A204.1 (cell line): ENCODE results near the gene HOXC5.

ENCODE experiments used
- FAIRE-seq: peaks from 2 replicates; lab custom pipeline; 2012; peaks lifted over from hg19 to GRCh38; lab: Jason Lieb, UNC

HOXC5 gene

DNA sequence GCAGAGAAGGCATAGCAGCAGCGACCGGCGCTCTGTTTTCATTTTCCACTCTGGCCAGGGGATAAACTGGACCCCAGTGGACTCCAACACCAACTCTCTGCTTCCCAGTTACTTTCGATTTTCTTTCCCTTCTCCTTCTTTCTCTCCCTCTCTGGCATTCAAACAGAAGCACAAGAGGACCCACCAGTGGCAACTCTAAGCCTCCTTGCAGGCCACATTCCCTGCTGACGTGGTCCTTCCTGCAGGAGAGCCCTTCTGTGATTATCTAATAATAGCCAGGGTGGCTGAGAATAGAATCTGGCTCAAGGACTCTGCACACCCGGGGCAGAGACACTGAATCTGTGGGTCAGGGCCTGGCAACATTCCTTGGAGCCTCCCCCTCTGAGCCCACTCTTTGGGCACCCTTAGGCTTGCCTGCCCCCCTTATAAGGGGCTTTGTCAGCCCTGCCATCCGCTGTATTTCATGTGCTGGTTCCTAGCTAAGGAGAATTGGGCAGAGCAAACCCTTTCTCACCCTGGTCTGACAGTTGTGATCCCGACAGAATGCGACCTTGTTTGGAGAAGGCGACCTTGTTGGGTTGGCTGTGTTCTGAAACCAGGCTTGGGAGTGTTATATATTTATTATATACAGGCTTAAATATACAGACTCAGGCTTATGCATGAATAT is 12.8 kb upstream of the HOXC5 start:
- no peak for FAIRE-seq

DNA sequence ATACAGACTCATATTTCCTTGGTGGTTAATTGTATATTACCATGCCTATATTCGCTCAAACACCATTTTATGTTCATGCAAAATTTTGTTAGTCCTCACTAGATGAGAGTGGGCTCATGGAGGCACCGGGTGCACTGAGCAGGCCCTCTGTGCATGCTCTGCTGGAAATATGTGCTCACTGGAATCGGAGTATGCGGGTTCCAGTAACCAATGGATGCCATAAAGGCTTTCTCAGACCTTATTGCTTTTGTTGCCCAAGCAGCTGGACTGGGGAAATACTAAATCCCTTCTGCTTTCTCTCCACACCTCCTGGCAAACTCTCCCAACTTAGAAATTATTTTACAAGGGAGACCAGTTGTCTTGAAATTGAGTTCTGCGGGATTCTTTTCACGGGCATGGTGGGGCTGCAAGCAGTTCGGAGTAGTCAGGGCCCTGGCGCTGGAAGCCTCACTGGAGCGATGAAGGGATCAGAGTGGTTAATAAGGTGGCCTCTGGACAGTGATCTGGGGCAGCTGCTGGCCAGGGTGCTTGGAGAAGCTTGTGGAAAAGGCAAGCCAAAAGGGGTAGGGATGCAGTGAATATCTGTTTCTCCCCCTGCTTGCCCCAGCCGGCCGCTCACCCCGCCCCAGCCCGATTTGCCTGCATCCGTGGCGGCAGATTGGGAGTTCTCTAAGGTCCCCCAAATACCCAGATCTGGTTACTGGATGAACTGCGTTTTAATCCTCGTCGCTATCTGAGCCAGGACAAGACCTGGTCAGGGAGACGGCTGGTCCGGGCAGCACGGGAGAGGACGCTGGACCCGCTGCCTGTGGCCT is 12.1 kb upstream of the HOXC5 start:
- no peak for FAIRE-seq

DNA sequence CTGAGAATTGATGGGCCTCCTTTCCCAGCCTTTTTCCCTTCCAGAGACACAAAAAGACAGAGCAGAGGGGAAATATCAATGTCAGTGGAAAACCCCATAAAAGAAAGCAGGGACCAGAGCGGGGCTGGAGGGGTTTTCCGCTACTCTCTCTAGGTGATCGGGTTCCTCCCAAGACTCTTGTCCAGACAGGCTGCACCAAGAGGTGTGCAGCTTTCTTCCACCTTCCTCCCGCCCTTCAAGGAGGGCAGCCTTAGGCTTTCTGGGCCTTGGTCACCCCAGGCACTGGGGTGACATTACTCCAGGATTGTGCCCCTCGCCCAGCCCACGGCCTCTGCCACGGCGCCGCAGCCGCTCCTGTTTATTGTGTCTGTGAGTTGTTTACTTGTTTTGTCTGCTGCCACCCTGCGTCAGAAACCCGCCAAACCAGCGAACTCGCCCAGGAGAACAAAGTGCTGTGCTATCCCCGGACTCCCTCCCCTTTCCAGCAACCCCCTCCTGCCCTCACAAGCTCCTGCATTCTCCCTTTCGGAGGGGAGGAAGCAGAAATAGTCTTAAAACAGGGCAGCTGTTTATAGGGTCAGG is 11.3 kb upstream of the HOXC5 start:
- no peak for FAIRE-seq

DNA sequence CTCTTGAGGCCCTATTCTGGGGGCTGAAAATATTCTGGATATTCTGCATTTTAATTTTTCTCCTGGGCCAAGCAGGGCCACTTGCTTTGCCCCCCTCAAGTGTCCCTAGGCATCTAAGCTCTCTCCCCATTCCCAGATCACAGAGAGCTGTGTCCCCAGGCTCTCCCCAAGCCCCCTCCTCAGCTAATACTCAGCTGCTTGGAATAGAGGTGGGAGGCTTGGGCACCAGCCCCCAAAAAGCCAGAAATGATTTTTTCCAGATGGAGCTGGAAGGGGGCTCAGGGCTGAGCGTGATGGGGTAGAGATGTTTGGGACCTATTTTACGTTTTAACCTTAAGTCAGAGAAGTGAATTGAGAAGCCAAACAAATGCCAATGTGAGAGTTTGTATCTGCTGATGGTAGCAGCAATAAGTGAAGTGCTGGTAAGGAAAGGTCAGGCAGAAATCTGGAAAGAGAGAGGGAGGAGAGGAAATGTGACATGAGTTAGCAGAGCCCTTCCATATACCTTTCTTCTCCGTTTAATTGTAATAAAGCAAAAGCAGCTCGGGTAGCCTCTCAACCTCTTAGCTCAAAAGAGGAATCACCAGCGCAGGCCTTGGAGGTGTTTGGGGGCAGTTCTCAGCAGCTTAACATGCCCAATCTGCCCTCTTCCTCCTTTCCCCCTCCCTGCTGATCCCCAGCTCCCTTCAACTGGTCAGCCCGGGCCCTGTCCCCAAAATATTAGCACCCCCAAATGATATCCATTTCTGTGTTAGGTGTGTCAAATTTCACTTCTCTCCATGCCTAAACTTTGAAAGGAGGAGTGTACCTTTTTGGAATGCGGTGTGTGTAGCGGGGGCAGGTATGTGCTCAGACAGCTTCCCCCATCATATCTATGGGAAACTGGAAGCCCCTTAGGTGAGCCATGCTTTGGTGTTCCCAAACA is 9.6 kb upstream of the HOXC5 start:
- no peak for FAIRE-seq

DNA sequence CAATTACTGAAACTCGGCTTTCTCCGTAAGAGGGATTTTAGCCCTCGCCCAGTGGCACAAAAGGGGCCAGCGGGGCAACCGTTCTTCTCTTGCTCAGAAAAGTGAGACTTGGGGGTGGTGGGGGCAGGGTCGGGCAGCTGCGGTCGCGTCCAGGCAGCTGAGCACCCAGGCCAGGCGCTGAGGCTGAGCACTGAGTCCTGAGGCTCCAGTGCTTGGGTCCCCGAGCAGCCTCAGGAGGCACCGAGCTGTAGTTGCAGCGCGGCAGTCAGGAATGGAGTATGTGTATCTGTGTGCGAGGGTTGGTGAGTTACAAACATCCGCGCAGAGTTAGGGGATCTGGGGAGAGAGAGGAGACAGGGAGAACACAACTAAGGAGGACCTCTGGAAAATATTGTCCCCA is 8.7 kb upstream of the HOXC5 start:
- FAIRE-seq: no peak

DNA sequence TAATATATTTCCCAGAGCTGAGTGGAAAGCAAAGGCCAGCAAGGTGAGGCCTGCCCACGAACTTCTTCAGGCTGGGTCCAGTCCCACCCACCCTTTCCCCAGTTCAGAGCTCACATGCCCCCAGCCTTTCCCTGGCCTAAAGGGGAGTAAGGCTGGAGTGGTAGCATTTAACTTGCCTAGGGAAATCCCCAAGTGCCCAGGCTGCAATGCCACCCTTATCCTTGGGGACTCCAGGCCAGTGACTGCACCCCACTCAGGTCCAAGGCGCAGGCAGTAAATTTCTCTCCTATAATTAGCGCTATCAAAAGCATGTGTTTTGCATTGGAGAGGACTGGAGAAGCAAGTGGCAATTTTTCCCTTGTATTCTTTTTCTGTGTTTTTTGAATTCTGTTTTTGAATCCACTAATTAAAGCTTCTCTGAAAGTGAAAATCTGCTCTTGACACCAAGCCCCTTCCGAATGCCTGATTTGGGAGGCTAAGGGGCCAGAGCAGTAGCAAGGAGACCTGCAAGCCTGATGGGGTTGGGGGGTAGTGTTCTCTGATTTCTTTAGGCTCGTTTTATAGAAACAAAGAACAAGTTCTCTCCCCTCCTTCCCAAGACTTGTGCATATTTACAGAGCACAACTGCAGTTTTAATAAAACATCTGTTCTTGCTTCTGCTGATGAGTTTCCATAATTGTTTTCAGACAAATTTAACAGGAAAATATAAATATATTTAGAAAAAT is 8.1 kb upstream of the HOXC5 start:
- no peak for FAIRE-seq

DNA sequence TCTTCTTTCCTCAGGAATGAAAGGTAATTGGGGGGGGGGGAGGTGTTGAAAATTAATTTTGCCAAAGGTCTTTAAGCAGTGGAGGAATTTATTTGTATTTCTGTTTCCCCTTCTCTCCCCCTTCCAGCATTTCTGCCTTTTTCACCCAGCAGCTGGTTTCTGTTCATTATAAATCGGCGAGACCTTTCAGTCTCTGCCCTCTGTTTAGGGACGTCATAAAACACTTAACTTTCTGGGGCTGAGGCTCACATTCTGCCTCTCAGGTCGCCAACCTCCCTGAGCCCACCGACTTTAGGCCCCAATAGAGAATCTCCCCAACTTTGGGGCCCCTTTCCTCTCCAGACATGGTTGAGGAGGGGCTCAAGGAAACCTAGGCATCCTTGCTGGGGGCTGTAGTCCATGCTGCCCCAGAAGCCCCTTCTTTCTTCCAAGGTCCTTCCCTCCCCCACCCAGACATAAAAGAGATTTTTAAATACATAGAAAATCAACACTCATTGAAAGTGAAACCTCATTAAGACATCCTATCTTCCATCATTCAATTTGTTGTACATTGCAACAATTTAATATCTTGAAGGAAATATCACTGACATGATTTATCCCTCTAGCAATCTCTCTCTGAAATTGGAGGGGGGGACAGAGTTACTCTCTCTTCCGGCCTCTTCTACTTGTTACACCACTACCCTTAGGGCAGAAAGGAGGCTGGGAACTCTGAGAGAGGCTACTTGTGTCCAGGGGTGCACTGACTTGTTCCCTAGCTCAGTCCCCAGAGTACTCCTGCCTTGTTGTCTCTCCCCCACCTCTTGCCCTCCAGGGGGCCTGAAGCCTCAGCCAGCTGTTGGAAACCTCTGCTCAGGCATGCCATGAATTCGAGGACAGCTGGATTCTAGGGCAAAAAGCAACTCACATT is 7.1 kb upstream of the HOXC5 start:
- FAIRE-seq: no peak

DNA sequence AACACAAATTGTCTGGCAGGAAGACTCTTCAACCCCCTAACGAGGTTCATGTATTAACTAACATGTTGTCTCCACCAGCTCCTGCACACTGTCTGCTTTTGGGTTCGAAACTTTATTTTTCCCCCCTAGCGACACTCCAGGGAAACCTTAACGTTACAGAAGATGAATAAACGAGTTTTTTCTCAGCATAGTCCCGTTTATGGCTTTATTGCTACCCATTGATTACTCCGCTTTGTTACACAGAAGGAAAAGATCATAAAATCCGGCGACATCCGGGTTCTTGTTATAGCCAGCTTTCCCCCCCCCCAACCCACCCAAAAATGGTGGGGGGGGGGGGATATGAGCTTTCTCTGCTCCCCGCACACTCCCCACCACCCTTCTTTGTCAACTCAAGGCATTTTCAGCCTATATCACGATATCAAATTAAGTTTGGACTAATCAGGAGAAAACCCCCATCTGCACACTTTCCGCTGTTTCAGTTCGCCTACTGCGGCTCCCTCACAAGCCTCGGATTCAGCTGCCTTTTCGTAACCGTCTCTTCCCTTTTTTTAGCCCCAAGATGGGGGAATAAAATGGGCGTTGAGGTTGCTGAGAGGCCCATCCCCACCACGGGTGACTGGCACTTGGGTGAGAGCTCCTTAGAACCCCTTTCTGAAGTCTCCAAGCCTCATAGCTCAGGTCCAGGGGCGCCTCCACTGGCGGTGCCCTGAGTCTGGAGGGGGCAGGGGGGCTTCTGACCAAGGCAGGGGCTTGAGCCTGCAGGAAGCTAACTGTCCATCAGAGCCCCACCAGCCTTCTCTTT is 6.0 kb upstream of the HOXC5 start:
- no peak for FAIRE-seq

DNA sequence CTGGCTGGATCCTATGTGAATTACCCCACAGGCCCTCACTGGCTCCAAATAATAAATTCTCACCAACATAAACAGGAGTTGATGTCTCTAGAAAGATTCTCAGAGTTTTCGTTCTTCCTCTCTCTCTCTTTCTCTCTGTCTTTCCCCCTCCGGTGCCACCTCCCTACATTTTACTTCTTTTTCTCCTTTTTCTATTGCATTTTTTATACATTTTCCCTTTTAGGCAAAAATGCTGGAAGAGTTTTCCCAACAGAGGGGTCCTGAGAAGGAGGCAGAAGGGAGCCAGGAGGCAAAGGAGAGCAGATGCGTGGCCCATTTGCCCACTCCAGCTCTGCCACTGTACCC is 5.4 kb upstream of the HOXC5 start:
- no peak for FAIRE-seq

DNA sequence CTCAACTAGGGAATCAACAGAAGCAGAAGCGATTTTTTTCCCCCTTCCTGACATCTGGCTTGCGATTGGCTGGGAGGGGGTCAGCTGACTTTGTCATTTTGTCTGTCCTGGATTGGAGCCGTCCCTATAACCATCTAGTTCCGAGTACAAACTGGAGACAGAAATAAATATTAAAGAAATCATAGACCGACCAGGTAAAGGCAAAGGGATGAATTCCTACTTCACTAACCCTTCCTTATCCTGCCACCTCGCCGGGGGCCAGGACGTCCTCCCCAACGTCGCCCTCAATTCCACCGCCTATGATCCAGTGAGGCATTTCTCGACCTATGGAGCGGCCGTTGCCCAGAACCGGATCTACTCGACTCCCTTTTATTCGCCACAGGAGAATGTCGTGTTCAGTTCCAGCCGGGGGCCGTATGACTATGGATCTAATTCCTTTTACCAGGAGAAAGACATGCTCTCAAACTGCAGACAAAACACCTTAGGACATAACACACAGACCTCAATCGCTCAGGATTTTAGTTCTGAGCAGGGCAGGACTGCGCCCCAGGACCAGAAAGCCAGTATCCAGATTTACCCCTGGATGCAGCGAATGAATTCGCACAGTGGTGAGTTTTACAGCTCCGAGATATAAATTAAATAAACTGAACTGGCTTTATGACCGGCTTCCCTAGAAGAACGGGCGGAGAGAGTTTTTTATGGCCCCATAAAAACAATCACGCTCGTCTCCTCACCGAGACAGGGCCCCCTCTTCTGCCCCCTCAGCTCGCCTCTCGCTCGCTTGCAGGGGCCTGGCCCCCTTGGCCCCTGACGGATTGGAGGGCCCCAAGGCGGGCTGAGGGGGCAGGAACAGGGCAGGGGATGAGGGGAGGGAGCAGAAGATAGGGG is 4.3 kb upstream of the HOXC5 start, which contains the start of gene HOXC6:
HOXC6 (plus strand) TSS at position 127 of the 888 bp plus-strand sequence; CDS start at position 209, 82 bp downstream.
- FAIRE-seq: peak; percentile 92

DNA sequence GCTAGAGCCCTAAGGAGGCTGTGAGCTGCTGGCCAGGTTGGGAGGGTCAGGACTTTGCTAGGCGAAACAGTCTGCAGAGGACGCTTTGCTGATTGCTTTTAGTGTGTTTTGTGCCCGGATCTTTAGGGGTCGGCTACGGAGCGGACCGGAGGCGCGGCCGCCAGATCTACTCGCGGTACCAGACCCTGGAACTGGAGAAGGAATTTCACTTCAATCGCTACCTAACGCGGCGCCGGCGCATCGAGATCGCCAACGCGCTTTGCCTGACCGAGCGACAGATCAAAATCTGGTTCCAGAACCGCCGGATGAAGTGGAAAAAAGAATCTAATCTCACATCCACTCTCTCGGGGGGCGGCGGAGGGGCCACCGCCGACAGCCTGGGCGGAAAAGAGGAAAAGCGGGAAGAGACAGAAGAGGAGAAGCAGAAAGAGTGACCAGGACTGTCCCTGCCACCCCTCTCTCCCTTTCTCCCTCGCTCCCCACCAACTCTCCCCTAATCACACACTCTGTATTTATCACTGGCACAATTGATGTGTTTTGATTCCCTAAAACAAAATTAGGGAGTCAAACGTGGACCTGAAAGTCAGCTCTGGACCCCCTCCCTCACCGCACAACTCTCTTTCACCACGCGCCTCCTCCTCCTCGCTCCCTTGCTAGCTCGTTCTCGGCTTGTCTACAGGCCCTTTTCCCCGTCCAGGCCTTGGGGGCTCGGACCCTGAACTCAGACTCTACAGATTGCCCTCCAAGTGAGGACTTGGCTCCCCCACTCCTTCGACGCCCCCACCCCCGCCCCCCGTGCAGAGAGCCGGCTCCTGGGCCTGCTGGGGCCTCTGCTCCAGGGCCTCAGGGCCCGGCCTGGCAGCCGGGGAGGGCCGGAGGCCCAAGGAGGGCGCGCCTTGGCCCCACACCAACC is 3.1 kb upstream of the HOXC5 start:
- FAIRE-seq: no peak

DNA sequence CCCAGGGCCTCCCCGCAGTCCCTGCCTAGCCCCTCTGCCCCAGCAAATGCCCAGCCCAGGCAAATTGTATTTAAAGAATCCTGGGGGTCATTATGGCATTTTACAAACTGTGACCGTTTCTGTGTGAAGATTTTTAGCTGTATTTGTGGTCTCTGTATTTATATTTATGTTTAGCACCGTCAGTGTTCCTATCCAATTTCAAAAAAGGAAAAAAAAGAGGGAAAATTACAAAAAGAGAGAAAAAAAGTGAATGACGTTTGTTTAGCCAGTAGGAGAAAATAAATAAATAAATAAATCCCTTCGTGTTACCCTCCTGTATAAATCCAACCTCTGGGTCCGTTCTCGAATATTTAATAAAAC is 2.4 kb upstream of the HOXC5 start:
- no peak for FAIRE-seq

DNA sequence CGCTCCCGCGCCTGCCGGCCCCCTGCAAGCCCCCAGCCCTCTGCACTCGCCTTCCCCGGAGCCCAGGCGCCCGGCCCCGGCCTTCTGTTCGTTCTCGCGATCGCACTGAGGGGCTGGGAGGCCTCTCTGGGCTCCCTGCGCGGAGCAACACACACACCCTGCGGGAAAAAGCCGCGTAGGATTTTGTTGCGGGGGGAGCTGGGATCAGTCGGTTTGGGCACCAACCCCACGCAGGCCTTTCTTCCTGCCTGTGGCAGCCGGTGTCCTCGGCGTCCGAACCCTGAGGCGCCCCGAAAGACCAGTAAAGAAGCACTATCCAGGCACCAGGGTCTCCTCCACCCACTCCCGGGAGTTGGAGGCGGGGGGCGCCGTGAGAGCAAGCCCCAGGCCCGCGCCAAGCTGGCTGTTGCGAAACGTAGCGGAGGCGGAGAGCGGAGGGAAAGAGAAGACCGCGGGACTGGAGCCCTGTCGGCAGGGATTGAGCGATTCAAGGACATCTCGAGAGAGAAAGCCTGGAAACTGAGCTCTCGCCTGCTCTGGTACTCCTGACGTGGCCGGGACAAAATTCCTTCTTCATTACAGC is 1.9 kb upstream of the HOXC5 start:
- no peak for FAIRE-seq

DNA sequence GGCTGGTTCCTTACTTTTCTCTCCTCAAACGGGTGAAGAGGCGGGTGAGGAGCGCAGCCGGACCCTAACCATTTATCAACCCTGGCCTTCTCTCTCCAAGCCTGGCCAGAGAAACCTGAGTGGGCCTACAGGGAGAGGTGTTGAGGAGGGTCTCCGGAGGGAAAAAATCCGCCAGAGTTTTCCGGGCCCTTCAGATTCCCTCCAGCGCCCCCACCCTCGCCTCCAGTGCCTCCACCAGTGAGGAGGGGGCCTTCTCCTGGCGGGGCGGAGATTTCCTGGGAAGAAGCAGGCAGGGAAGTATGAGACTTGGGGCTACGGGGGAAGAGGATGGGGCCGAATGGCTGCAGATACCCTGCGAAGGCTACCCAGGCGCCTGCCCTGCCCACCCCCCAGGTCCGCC is 1.4 kb upstream of the HOXC5 start:
- FAIRE-seq: no peak

DNA sequence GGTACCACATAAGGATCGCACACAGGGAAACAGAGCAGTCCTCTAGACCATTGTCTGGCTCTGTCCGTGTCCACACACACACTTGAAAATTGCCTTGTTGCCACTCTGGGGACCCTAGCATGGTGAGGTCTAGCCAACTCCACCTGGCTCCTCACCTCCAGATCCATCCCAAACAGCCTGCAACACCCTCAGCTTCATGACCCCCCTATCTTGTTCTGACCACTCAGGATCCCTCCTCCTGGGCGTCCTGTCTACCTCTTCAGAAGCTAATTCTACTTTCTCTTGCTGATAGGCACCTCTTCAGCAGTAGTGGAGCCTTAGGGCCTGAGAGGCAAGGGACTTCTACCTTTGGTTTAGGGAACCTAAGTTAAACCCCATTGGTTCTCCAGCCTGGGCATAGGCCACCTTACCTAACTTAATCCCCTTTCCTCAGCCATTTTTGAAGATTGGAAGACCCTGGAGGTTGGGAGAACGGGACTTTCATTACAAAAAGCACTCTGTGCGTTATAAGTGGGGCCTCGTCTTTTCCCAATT is 697 bp upstream of the HOXC5 start:
- FAIRE-seq: no peak

DNA sequence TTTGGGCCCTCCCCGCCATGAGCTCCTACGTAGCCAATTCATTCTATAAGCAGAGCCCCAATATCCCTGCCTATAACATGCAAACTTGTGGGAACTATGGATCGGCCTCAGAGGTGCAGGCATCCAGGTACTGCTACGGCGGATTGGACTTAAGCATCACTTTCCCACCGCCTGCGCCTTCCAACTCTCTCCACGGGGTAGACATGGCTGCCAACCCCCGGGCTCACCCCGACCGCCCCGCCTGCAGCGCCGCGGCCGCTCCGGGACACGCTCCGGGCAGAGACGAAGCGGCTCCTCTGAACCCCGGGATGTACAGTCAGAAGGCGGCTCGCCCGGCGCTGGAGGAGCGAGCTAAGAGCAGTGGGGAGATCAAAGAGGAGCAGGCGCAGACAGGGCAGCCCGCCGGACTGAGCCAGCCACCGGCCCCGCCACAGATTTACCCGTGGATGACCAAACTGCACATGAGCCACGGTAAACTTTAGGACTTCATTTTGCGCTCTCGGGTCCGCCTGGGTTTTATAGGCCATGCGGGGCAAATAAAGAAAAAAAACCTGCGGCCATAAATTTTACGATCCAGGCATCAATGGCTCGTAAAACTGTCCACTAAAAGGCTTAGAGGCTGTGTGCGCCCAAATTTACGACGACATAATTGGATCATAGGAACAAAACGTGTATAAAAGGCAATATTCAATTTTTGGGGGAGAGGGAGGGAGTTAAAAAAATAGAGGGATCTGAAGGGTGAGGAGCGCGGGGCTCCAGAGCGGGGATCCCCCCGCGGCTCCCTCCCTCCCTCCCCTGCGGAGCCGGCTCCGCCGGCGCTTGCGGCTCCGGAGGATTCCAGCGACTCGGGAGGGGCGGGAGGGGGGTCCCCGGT is 493 bp downstream of the HOXC5 start:
- FAIRE-seq: no peak
